GM19240 (cell line): Measurements from ENCODE around the gene BEST4.
"Not testable (repeated sequence)": the region's sequence is repeated elsewhere in the genome, so short reads cannot be mapped to it uniquely, and the experiment has no call there.

Experiments used
- DNase-seq: peaks from one replicate; pipeline ENCODE4 v3.0.0; 2011; ENCODE audit warnings: low spot score; ENCODE audit not compliant: insufficient read length

Gene BEST4

GRCh38 chr1:44778705-44779576 lies 9.0 kb downstream of the BEST4 start:
- DNase-seq: no peak

GRCh38 chr1:44777969-44778635 lies 9.9 kb downstream of the BEST4 start:
- DNase-seq: no peak

GRCh38 chr1:44777547-44777946 lies 10.4 kb downstream of the BEST4 start:
- no peak for DNase-seq

- DNase-seq: no peak
Measured at GRCh38 chr1:44776730-44777068, 11.3 kb downstream of the BEST4 start.

GRCh38 chr1:44775930-44776729 lies 11.8 kb downstream of the BEST4 start:
- no peak for DNase-seq

- DNase-seq: peak; percentile 61
Measured at GRCh38 chr1:44775078-44775929, 12.7 kb downstream of the BEST4 start, which contains the start of gene RPS8. TSS of gene RPS8 (plus strand) at chr1:44775540. CDS start at chr1:44775597, 57 bp downstream.

GRCh38 chr1:44766421-44766820 lies 21.5 kb downstream of the BEST4 start:
- DNase-seq: not testable (repeated sequence)

- DNase-seq: no peak
Measured at GRCh38 chr1:44760876-44761275, 27.1 kb downstream of the BEST4 start.

- no peak for DNase-seq
Measured at GRCh38 chr1:44759077-44759476, 28.9 kb downstream of the BEST4 start.

- no peak for DNase-seq
Measured at GRCh38 chr1:44757420-44757819, 30.6 kb downstream of the BEST4 start.

- DNase-seq: no peak
Measured at GRCh38 chr1:44747878-44748277, 40.1 kb downstream of the BEST4 start.

GRCh38 chr1:44743211-44743610 lies 44.8 kb downstream of the BEST4 start:
- DNase-seq: no peak

GRCh38 chr1:44740179-44740617 lies 47.8 kb downstream of the BEST4 start:
- DNase-seq: no peak

GRCh38 chr1:44739307-44740178 lies 48.4 kb downstream of the BEST4 start, which contains the start of gene KIF2C:
TSS of gene KIF2C (plus strand) at chr1:44739837. CDS start at chr1:44739933, 96 bp downstream.
- peak; percentile 99 for DNase-seq

- not testable (repeated sequence) for DNase-seq
Measured at GRCh38 chr1:44738953-44739306, 49.0 kb downstream of the BEST4 start.

GRCh38 chr1:44735992-44736391 lies 52.0 kb downstream of the BEST4 start:
- DNase-seq: no peak

GRCh38 chr1:44733784-44734183 lies 54.2 kb downstream of the BEST4 start:
- DNase-seq: no peak
